Measurements from ENCODE around the gene PLXDC1. TPM values are rescaled to one million over a fixed set of nuclear protein-coding genes. Genes with fewer than 3 reads are reported as not detected.
"Not testable (repeated sequence)": the region's sequence is repeated elsewhere in the genome, so short reads cannot be mapped to it uniquely, and the experiment has no call there.

Gene PLXDC1
- total RNA-seq, 1 donor from 2014 or later: 19.7 TPM

GRCh38 chr17:39134878-39135277, 16.6 kb downstream of the PLXDC1 start:
- Mint-ChIP-seq H3K9me3 (ENCODE audit: unreplicated experiment) (no peaks in the 10 kb centered on the region), H3K27ac (ENCODE audit: unreplicated experiment) (no peak overlapping the region), H3K27me3 (ENCODE audit: unreplicated experiment) (no peaks in the 10 kb centered on the region), H3K36me3 (ENCODE audit: unreplicated experiment) (no peaks in the 10 kb centered on the region), H3K4me3 (ENCODE audit: unreplicated experiment) (no peak overlapping the region), H3K4me1 (ENCODE audit: unreplicated experiment) (peaks cover 60% of the 10 kb centered on the region)
- TF ChIP-seq, protein P1, sequence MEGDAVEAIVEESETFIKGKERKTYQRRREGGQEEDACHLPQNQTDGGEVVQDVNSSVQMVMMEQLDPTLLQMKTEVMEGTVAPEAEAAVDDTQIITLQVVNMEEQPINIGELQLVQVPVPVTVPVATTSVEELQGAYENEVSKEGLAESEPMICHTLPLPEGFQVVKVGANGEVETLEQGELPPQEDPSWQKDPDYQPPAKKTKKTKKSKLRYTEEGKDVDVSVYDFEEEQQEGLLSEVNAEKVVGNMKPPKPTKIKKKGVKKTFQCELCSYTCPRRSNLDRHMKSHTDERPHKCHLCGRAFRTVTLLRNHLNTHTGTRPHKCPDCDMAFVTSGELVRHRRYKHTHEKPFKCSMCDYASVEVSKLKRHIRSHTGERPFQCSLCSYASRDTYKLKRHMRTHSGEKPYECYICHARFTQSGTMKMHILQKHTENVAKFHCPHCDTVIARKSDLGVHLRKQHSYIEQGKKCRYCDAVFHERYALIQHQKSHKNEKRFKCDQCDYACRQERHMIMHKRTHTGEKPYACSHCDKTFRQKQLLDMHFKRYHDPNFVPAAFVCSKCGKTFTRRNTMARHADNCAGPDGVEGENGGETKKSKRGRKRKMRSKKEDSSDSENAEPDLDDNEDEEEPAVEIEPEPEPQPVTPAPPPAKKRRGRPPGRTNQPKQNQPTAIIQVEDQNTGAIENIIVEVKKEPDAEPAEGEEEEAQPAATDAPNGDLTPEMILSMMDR (IDR thresholded peaks at IDR 0.05): no peak
- DNase-seq (ENCODE audit: extremely low spot score, unreplicated experiment): no peak

- no peak for DNase-seq (ENCODE audit: extremely low spot score, unreplicated experiment)
Observed at GRCh38 chr17:39132192-39132610, 19.2 kb downstream of the PLXDC1 start.

GRCh38 chr17:39131616-39132015, 19.8 kb downstream of the PLXDC1 start:
- no peak for DNase-seq (ENCODE audit: extremely low spot score, unreplicated experiment)
- no peaks in the 10 kb centered on the region for H3K36me3 Mint-ChIP-seq (ENCODE audit: unreplicated experiment)
- H3K4me1 Mint-ChIP-seq (ENCODE audit: unreplicated experiment): peaks cover 30% of the 10 kb centered on the region
- peak overlapping the region; percentile 94 for H3K27ac Mint-ChIP-seq (ENCODE audit: unreplicated experiment)
- TF ChIP-seq, protein P1 (IDR thresholded peaks at IDR 0.05): no peak
- H3K4me3 Mint-ChIP-seq (ENCODE audit: unreplicated experiment): no peak overlapping the region
- H3K27me3 Mint-ChIP-seq (ENCODE audit: unreplicated experiment): no peaks in the 10 kb centered on the region
- no peaks in the 10 kb centered on the region for H3K9me3 Mint-ChIP-seq (ENCODE audit: unreplicated experiment)

More at GRCh38 chr17:39132192-39132610, 19.2 kb downstream of the PLXDC1 start:
- Mint-ChIP-seq H3K36me3 (ENCODE audit: unreplicated experiment) (no peaks in the 10 kb centered on the region), H3K27me3 (ENCODE audit: unreplicated experiment) (no peaks in the 10 kb centered on the region), H3K9me3 (ENCODE audit: unreplicated experiment) (no peaks in the 10 kb centered on the region), H3K27ac (ENCODE audit: unreplicated experiment) (peak overlapping the region; percentile 94), H3K4me3 (ENCODE audit: unreplicated experiment) (no peak overlapping the region), H3K4me1 (ENCODE audit: unreplicated experiment) (peaks cover 35% of the 10 kb centered on the region)
- TF ChIP-seq, protein P1 (IDR thresholded peaks at IDR 0.05): no peak

DNA sequence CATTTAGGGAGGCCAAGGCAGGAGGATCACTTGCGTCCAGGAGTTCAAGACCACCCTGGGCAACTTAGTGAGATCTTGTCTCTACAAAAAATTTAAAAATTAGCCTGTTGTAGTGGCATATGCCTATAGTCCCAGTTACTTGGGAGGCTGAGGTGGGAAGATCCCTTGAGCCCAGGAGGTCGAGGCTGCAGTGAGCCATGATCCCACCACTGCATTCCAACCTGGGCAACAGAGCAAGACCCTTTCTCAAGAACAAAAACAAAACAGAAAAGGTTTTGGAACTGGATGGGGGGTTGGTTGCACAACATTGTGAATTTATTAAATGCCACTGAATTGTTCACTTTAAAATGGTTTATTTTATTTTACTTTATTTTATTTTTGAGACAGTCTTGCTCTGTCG, 21.2 kb downstream of the PLXDC1 start:
- H3K9me3 Mint-ChIP-seq (ENCODE audit: unreplicated experiment): no peaks in the 10 kb centered on the region
- no peak for DNase-seq (ENCODE audit: extremely low spot score, unreplicated experiment)
- TF ChIP-seq, protein P1 (IDR thresholded peaks at IDR 0.05): no peak
- H3K4me3 Mint-ChIP-seq (ENCODE audit: unreplicated experiment): no peak overlapping the region
- no peaks in the 10 kb centered on the region for H3K27me3 Mint-ChIP-seq (ENCODE audit: unreplicated experiment)
- no peaks in the 10 kb centered on the region for H3K36me3 Mint-ChIP-seq (ENCODE audit: unreplicated experiment)
- no peak overlapping the region for H3K27ac Mint-ChIP-seq (ENCODE audit: unreplicated experiment)
- H3K4me1 Mint-ChIP-seq (ENCODE audit: unreplicated experiment): peaks cover 29% of the 10 kb centered on the region

DNA sequence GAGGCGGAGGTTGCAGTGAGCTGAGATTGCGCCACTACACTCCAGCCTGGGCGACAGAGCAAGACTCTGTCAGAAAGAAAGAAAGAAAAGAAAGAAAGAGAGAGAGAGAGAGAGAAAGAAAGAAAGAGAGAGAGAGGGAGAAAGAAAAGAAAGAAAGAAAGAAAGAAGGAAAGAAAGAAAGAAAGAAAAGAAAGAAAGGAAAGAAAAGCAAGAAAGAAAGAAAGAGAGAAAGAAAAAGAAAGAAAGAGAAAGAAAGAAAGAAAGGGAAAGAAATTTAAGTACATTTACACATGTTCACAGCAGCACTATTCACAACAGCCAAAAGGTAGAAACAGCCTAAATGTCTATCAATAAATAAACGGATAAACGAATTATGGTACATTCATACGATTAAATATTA, 21.9 kb downstream of the PLXDC1 start:
- H3K27ac Mint-ChIP-seq (ENCODE audit: unreplicated experiment); DNase-seq (ENCODE audit: extremely low spot score, unreplicated experiment); H3K9me3 Mint-ChIP-seq (ENCODE audit: unreplicated experiment); H3K4me3 Mint-ChIP-seq (ENCODE audit: unreplicated experiment); H3K27me3 Mint-ChIP-seq (ENCODE audit: unreplicated experiment); H3K36me3 Mint-ChIP-seq (ENCODE audit: unreplicated experiment): not testable (repeated sequence)
- peaks cover 26% of the 10 kb centered on the region for H3K4me1 Mint-ChIP-seq (ENCODE audit: unreplicated experiment)

DNA sequence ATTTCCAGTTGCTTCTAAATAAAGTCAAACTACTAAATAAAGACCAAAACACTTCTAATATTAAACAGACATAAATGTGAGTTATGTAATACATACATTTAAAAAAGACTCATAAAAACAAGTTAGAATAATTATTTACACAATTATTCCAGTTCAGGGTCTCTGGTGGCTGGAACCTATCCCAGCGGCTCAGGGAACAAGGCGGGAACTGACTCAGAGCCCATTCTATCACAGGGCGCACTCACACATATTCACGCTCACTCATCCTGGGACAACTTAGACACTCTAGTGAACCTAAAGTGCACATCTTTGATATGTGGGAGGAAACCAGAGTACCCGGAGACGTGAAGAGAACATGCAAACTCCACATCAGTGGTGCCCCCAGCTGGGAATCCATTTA, 25.0 kb downstream of the PLXDC1 start:
- DNase-seq (ENCODE audit: extremely low spot score, unreplicated experiment): no peak
- Mint-ChIP-seq H3K9me3 (ENCODE audit: unreplicated experiment) (no peaks in the 10 kb centered on the region), H3K27ac (ENCODE audit: unreplicated experiment) (no peak overlapping the region), H3K4me3 (ENCODE audit: unreplicated experiment) (no peak overlapping the region), H3K36me3 (ENCODE audit: unreplicated experiment) (no peaks in the 10 kb centered on the region), H3K27me3 (ENCODE audit: unreplicated experiment) (no peaks in the 10 kb centered on the region), H3K4me1 (ENCODE audit: unreplicated experiment) (peaks cover 10% of the 10 kb centered on the region)
- TF ChIP-seq, protein P1 (IDR thresholded peaks at IDR 0.05): no peak

All from osteocyte (in vitro differentiated cells).